Thyroid gland (tissue), 4 donors: ENCODE measurements around the gene OXT. TPM values are rescaled to one million over a fixed set of nuclear protein-coding genes. Genes with fewer than 3 reads are reported as not detected.

ENCODE experiments used
- DNase-seq, 2 donors: peaks; one replicate each; pipeline ENCODE4 v3.0.0-alpha.2; 2019
- H3K27ac ChIP-seq, 3 donors: fragments of 200-600 bp; sonication (generic); 1 replicate in 2 of 3; 2 replicates in 1 of 3; pipeline ENCODE4 v1.5.1; 2016 to 2019; ENCODE audit warnings: mild to moderate bottlenecking in 1 of 3, moderate library complexity in 1 of 3
- H3K27me3 ChIP-seq: fragments of 200-600 bp; sonication (generic); one replicate; pipeline ENCODE4 v1.5.1; 2019
- H3K36me3 ChIP-seq, 2 donors: fragments of 200-600 bp; sonication (generic); one replicate each; pipeline ENCODE4 v1.5.1; 2016 to 2019
- H3K4me1 ChIP-seq, 2 donors: fragments of 200-600 bp; sonication (generic); one replicate each; pipeline ENCODE4 v1.5.1; 2017 to 2019
- H3K4me3 ChIP-seq, 3 donors: fragments of 200-600 bp; sonication (generic); replicated peaks in 1 of 3; 1 replicate in 2 of 3; 2 replicates in 1 of 3; pipeline ENCODE4 v1.5.1; 2016; ENCODE audit warnings: mild to moderate bottlenecking in 1 of 3
- H3K9me3 ChIP-seq: fragments of 200-600 bp; sonication (generic); one replicate; pipeline ENCODE4 v1.5.1; 2017
- POLR2A ChIP-seq, 2 donors: fragments of 450-650 bp; IDR thresholded peaks; one replicate each; pipeline ENCODE4 v1.6.1; 2017; ENCODE audit warnings: antibody characterized with exemption in 2 of 2, mild to moderate bottlenecking in 2 of 2, moderate library complexity in 1 of 2
- WGBS, 2 donors: methylation state at CpG; one replicate each; pipeline ENCODE4 v1.1.5; 2017; 5-methylcytosine and 5-hydroxymethylcytosine counted together
- intact Hi-C: fragments of 100-400 bp; cut with DNase I; formaldehyde crosslinking; loops from one replicate; pipeline ENCODE4 v1.15.1; 2023
- total RNA-seq, 4 donors: library from RNA; depleted of rRNA; stranded (reverse); fragments of >200 nt; gene quantifications; one replicate each; pipeline ENCODE4 v1.2.3, GENCODE V29; 2016
- TF ChIP-seq, protein P1 (sequence below), 6 experiments: fragments of 200-600 bp in 3 of 6; fragments of 450-650 bp in 3 of 6; sonication (generic) in 3 of 6; IDR thresholded peaks; one replicate each; pipeline ENCODE4 v1.5.1; 2016 to 2019; ENCODE audit warnings: antibody characterized with exemption in 6 of 6, mild to moderate bottlenecking in 2 of 6, inconsistent platforms in 1 of 6, moderate library complexity in 1 of 6

OXT gene
- total RNA-seq, 4 donors from 2014 or later, result not detected

DNA sequence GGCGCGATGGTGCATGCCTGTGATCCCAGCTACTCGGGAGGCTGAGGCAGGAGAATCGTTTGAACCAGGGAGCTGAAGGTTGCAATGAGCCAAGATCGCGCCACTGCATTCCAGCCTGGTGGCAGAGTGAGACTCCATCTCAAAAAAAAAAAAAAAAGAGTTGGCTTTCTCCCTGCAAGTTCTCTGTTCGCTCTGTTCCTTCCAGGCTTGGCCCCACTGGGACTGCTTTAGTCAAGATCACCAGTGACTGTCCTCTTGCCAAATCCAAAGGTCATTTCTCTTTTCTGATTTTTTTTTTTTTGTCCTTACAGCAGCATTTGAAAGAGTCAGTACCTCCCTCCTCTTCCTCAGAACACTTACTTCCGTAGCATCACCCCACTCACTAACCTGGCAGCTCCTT is 38.8 kb upstream of the OXT start:
- intact Hi-C loops, result no loop called here
- H3K4me3 ChIP-seq, result no peak overlapping the region
- no peak overlapping the region for H3K27ac ChIP-seq
- no peak for DNase-seq
- peaks cover 28 to 40% of the 10 kb centered on the region in 2 donors for H3K36me3 ChIP-seq
- TF ChIP-seq POLR2A (IDR thresholded peaks at IDR 0.05), result no peak
- TF ChIP-seq, protein P1, sequence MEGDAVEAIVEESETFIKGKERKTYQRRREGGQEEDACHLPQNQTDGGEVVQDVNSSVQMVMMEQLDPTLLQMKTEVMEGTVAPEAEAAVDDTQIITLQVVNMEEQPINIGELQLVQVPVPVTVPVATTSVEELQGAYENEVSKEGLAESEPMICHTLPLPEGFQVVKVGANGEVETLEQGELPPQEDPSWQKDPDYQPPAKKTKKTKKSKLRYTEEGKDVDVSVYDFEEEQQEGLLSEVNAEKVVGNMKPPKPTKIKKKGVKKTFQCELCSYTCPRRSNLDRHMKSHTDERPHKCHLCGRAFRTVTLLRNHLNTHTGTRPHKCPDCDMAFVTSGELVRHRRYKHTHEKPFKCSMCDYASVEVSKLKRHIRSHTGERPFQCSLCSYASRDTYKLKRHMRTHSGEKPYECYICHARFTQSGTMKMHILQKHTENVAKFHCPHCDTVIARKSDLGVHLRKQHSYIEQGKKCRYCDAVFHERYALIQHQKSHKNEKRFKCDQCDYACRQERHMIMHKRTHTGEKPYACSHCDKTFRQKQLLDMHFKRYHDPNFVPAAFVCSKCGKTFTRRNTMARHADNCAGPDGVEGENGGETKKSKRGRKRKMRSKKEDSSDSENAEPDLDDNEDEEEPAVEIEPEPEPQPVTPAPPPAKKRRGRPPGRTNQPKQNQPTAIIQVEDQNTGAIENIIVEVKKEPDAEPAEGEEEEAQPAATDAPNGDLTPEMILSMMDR (IDR thresholded peaks at IDR 0.05), result no peak
- 86 to 87% methylated on average over 8 of the region's 8 CpGs for WGBS, 2 donors
- H3K9me3 ChIP-seq, result no peaks in the 10 kb centered on the region
- H3K27me3 ChIP-seq, result no peaks in the 10 kb centered on the region
- no peaks in the 10 kb centered on the region for H3K4me1 ChIP-seq

DNA sequence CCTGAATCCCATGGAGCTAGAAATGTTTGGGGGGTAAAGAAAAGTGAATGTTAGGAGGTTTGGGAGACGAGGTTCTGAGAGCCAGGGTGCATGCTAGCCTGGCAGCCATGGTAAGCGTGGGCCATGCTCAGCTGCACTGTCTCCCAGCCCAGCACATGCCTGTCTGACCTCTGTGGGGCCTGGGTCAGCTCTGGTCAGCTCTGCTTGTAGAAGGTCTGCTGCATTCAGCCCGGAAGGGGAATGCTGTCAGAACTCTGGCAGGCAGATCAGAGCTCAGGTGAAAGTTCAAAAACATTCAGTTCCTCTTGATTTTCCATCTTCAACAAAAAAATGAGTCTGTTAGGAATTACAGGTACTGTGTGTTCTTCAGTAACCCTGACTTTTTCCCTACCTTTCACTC is 33.8 kb upstream of the OXT start:
- 87 to 96% methylated on average over 3 of the region's 3 CpGs for WGBS, 2 donors
- Histone ChIP-seq H3K4me1 (peaks cover 5 to 6% of the 10 kb centered on the region in 2 donors), H3K27me3 (no peaks in the 10 kb centered on the region), H3K36me3 (peaks cover 29 to 32% of the 10 kb centered on the region in 2 donors), H3K4me3 (no peak overlapping the region), H3K9me3 (no peaks in the 10 kb centered on the region), H3K27ac (no peak overlapping the region)
- no peak for DNase-seq
- TF ChIP-seq POLR2A (IDR thresholded peaks at IDR 0.05), result no peak
- intact Hi-C loops, result no loop called here

DNA sequence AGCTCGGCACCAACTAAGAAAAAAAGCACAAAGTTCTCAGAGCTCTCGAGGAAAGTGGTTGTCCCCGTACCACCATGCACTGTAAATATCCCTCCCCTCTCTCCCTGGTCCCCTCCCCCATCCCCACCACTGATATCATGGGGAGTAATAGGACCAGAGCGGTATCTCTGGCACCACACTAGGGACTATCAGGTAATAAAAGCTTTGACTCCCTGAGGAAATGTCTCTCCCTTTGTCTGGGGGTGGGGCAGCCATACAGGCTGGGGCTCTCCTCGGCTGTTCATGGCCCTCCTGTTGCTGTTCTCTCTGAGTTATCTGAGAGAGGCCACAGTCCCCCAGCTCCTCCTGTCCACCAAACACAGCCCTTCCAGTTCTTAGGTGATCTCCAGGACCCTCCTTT is 33.0 kb upstream of the OXT start:
- Histone ChIP-seq H3K4me1 (peaks cover 5 to 6% of the 10 kb centered on the region in 2 donors), H3K9me3 (no peaks in the 10 kb centered on the region), H3K4me3 (no peak overlapping the region), H3K36me3 (peaks cover 29 to 32% of the 10 kb centered on the region in 2 donors), H3K27ac (no peak overlapping the region), H3K27me3 (no peaks in the 10 kb centered on the region)
- DNase-seq, result no peak
- TF ChIP-seq POLR2A (IDR thresholded peaks at IDR 0.05), result no peak
- TF ChIP-seq, protein P1 (IDR thresholded peaks at IDR 0.05), result no peak
- intact Hi-C loops, result no loop called here
- WGBS, 2 donors, result 87 to 89% methylated on average over 5 of the region's 5 CpGs

DNA sequence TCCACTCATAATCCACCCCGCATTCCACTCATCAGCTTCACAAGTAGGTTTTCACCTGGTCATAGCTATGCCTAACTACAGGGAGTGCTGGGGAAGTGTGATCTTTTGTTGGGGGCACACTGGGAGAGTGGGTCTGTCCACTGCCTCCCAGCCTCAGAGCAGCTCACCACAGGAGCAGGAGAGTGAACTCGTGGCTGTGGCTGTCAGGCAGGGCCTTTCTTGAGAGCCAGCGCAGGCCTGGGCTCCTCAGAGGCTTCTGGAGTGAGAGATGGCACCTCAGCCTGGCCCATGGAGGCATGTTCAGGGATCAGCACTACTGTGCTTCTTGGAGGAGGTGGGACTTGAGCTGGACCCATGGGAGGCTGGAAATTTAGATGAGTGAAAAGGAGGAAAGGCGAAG is 32.0 kb upstream of the OXT start:
- 91% methylated on average over 4 of the region's 4 CpGs for WGBS, 2 donors
- intact Hi-C loops, result no loop called here

DNA sequence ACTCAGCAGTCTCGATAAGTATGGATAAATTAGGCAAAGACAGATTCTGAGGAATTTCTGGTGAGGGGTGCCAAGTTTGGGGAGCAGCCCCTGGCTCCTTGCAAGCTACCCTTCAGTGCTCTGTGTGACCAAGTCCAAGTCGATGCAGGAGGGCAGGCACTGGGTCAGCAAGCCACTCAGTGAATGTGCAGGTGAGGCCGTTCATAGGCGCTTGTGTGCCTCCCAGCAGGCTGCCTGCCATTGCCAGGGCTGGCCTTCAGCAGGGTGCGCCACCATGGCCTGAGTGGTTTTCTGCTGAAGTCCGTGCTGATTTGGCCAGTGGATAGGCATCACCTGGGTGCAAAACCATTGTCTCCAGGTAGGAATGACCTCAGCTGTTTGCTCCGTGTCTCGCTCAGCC is 31.3 kb upstream of the OXT start:
- TF ChIP-seq POLR2A (IDR thresholded peaks at IDR 0.05), result no peak
- TF ChIP-seq, protein P1 (IDR thresholded peaks at IDR 0.05), result no peak
- no peaks in the 10 kb centered on the region for H3K27me3 ChIP-seq
- peaks cover 6 to 9% of the 10 kb centered on the region in 2 donors for H3K4me1 ChIP-seq
- intact Hi-C loops, result no loop called here
- peaks cover 28 to 32% of the 10 kb centered on the region in 2 donors for H3K36me3 ChIP-seq
- no peaks in the 10 kb centered on the region for H3K9me3 ChIP-seq
- no peak overlapping the region for H3K27ac ChIP-seq
- 88 to 94% methylated on average over 5 to 8 of the region's 8 CpGs for WGBS, 2 donors
- no peak overlapping the region for H3K4me3 ChIP-seq
- no peak for DNase-seq

More for the DNA sequence above, 32.0 kb upstream of the OXT start:
- Histone ChIP-seq H3K4me3 (no peak overlapping the region), H3K27me3 (no peaks in the 10 kb centered on the region), H3K4me1 (peaks cover 5 to 6% of the 10 kb centered on the region in 2 donors), H3K27ac (no peak overlapping the region), H3K9me3 (no peaks in the 10 kb centered on the region), H3K36me3 (peaks cover 29 to 32% of the 10 kb centered on the region in 2 donors)
- no peak for TF ChIP-seq POLR2A (IDR thresholded peaks at IDR 0.05)
- TF ChIP-seq, protein P1 (IDR thresholded peaks at IDR 0.05), result no peak
- no peak for DNase-seq
